ENCODE data around the gene TRIM54.

DNA sequence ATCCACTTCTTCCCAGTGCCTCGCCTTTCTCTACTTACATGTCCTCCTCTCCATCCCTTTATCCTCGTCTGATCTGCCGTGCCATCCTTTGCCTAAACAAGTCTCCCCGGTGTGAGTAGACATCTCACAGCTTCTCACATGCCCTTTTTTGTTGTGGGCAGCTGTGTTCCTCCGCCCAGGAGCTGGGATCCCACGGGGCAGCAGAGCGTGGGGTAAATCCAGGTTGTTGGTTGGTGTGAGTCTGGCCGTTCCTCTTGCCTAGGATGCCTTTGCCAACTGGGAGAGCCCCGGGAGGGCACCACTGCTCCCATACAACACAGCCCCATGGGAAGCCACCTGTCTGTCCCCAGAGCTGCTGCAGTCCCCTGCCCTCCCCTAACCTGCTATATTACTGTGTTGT lies 41.8 kb upstream of the TRIM54 start:
- TF ChIP-seq, protein P1, sequence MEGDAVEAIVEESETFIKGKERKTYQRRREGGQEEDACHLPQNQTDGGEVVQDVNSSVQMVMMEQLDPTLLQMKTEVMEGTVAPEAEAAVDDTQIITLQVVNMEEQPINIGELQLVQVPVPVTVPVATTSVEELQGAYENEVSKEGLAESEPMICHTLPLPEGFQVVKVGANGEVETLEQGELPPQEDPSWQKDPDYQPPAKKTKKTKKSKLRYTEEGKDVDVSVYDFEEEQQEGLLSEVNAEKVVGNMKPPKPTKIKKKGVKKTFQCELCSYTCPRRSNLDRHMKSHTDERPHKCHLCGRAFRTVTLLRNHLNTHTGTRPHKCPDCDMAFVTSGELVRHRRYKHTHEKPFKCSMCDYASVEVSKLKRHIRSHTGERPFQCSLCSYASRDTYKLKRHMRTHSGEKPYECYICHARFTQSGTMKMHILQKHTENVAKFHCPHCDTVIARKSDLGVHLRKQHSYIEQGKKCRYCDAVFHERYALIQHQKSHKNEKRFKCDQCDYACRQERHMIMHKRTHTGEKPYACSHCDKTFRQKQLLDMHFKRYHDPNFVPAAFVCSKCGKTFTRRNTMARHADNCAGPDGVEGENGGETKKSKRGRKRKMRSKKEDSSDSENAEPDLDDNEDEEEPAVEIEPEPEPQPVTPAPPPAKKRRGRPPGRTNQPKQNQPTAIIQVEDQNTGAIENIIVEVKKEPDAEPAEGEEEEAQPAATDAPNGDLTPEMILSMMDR (IDR thresholded peaks at IDR 0.05) = no peak
- no peak for TF ChIP-seq POLR2A (IDR thresholded peaks at IDR 0.05)
- no peak for TF ChIP-seq EP300 (IDR thresholded peaks at IDR 0.05)

All from tibial nerve (tissue), 4 donors.